ENCODE measurements around the gene E2F3. TPM values are rescaled to one million over a fixed set of nuclear protein-coding genes. Genes with fewer than 3 reads are reported as not detected.
"Not testable (repeated sequence)": the region's sequence is repeated elsewhere in the genome, so short reads cannot be mapped to it uniquely, and the experiment has no call there.

The E2F3 gene
- polyA plus RNA-seq, 6 donors from 2014 or later, result 0.94 to 3.4 (median 2.6) TPM

GRCh38 chr6:20465616-20466015, 63.9 kb downstream of the E2F3 start:
- ATAC-seq (ENCODE audit: low read depth in 2 of 2); H3K27me3 Mint-ChIP-seq; H3K27ac Mint-ChIP-seq: not testable (repeated sequence)

DNA sequence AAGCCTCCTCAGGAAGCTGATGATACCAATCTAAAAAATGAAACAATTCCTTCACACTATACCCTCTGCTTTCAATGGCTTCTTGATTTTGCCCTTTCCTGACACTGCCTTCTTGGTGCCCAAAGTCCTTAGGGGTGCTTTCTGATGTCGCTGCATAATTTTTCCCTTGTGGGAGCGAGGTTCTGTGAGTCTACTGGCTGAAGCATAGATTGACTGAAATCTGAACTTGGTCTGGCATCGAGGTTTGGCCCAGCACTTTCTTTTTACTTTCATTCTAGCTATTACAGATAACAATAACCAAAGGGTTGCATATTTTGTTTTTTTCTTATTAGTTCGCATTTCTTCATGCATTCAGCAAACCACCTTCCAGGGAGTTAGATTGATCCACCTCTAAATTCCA, 65.8 kb downstream of the E2F3 start:
- Mint-ChIP-seq H3K9me3 (peaks cover 0 to 8% (median 0%) of the 10 kb centered on the region in 7 donors), H3K27ac (peak overlapping the region in 1 of 6 donors; percentile 17), H3K27me3 (no peaks in the 10 kb centered on the region), H3K36me3 (peaks cover 6 to 16% of the 10 kb centered on the region in 2 donors), H3K4me3 (peak overlapping the region in 1 of 8 donors; percentile 50), H3K4me1 (peaks cover 15 to 29% (median 21%) of the 10 kb centered on the region in 3 donors)
- no peak for DNase-seq
- ATAC-seq (ENCODE audit: low read depth in 2 of 2), result no peak

More at GRCh38 chr6:20465616-20466015, 63.9 kb downstream of the E2F3 start:
- H3K4me3 Mint-ChIP-seq, DNase-seq, H3K9me3 Mint-ChIP-seq: not testable (repeated sequence)
- Mint-ChIP-seq H3K36me3 (peaks cover 6 to 22% of the 10 kb centered on the region in 2 donors), H3K4me1 (peaks cover 15 to 27% (median 24%) of the 10 kb centered on the region in 3 donors)

DNA sequence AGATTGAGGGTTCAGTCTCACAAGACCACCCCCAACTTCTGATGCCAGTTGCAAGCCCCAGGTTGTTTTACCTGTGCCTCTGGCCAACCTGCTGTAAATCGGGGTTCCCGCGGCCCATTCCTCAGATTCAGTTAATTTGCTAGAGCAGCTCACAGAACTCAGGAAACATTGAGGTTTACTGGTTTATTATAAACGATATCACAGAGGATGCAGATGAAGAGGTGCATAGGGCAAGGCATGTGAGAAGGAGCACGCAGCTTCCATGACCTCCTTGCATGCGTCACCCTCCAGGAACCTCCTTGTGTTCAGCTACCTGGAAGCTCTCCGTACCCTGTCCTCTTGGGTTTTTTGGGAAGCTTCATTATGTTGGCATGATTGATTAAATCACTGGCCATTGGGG, 66.5 kb downstream of the E2F3 start:
- DNase-seq (no peak), ATAC-seq (ENCODE audit: low read depth in 2 of 2) (no peak)
- Mint-ChIP-seq H3K4me1 (peaks cover 13 to 28% (median 21%) of the 10 kb centered on the region in 3 donors), H3K9me3 (peaks cover 0 to 8% (median 0%) of the 10 kb centered on the region in 7 donors), H3K27ac (peak overlapping the region in 2 of 6 donors; percentile 11 to 22), H3K4me3 (no peak overlapping the region), H3K27me3 (no peaks in the 10 kb centered on the region), H3K36me3 (peaks cover 6 to 16% of the 10 kb centered on the region in 2 donors)

GRCh38 chr6:20472748-20473147, 71.1 kb downstream of the E2F3 start:
- peaks cover 0 to 4% of the 10 kb centered on the region in 2 donors for H3K36me3 Mint-ChIP-seq
- DNase-seq (no peak), ATAC-seq (ENCODE audit: low read depth in 2 of 2) (no peak)
- no peaks in the 10 kb centered on the region for H3K9me3 Mint-ChIP-seq
- H3K4me1 Mint-ChIP-seq, result peaks cover 2 to 21% (median 17%) of the 10 kb centered on the region in 3 donors
- H3K27ac Mint-ChIP-seq, result no peak overlapping the region
- no peaks in the 10 kb centered on the region for H3K27me3 Mint-ChIP-seq
- no peak overlapping the region for H3K4me3 Mint-ChIP-seq

GRCh38 chr6:20473518-20473917, 71.8 kb downstream of the E2F3 start:
- Mint-ChIP-seq H3K9me3 (no peaks in the 10 kb centered on the region), H3K4me3 (no peak overlapping the region), H3K27ac (no peak overlapping the region), H3K4me1 (peaks cover 2 to 21% (median 17%) of the 10 kb centered on the region in 3 donors), H3K36me3 (peaks cover 0 to 4% of the 10 kb centered on the region in 2 donors), H3K27me3 (no peaks in the 10 kb centered on the region)
- ATAC-seq (ENCODE audit: low read depth in 2 of 2), result no peak
- no peak for DNase-seq

DNA sequence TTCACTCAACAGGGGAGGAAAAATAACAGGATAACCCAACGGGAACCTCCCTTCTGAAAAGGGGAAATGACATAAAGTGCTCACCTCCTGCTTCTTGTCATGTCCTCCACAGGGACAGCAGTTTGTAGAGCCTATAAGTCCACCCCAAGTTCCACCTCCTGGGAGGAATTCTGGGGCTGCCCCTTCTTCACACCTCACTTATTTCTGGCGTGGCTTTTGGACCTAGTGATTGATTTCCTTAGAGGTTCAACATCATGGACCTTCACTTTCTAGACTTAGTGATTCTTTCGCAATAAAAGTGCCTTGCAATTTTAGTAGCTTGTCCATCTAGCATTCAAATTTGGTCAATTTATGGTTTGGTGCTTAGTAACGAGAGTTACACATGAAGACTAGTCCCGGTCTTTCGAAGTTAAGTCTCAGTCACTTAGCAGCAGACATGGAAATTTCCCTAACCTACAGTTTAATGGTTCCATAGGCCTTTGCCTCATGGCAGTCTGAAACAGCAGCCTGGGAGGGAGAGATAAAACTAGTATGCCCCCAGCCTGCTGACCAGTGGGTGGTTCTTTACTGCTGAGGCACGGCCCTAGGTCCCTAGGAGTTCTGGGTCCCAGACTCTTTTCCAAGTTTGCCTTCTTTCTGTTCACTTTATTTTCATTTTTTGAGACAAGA, 73.3 kb downstream of the E2F3 start:
- Mint-ChIP-seq H3K27ac (no peak overlapping the region), H3K27me3 (no peaks in the 10 kb centered on the region), H3K4me1 (peaks cover 2 to 18% (median 11%) of the 10 kb centered on the region in 3 donors), H3K36me3 (peaks cover 0 to 2% of the 10 kb centered on the region in 2 donors), H3K9me3 (no peaks in the 10 kb centered on the region), H3K4me3 (no peak overlapping the region)
- DNase-seq, result no peak
- ATAC-seq (ENCODE audit: low read depth in 2 of 2), result no peak

DNA sequence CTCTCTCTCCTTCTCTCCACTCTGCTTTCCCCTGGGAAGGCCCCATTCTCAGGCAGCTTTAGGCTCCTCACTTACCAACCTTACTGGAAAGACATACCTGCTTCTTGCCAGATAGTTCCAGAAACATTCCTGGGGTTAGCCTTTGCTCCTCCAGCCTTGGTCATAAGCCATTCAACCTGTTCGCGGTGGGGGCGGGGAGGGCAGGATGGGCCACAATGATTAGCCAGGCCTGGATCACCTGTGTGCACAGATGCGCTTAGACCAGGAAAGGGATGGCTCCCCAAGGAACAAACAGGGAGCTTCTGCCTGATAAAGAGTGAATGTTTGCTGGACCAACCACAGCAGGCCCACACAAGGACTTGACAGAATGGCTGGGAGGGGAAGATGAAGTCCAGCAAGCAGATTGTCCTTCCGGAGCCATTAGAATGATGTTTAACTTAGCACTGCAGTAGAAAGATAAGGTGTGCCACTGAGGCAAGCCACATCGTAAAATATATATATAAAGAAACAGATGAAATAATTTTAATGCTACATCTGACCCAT, 74.9 kb downstream of the E2F3 start:
- Mint-ChIP-seq H3K9me3 (no peaks in the 10 kb centered on the region), H3K4me3 (no peak overlapping the region), H3K36me3 (peaks cover 0 to 6% of the 10 kb centered on the region in 2 donors), H3K27ac (no peak overlapping the region), H3K4me1 (peaks cover 2 to 16% (median 9%) of the 10 kb centered on the region in 3 donors), H3K27me3 (no peaks in the 10 kb centered on the region)
- DNase-seq, result no peak
- no peak for ATAC-seq (ENCODE audit: low read depth in 2 of 2)

- H3K9me3 Mint-ChIP-seq, result no peaks in the 10 kb centered on the region
- ATAC-seq (ENCODE audit: low read depth in 2 of 2) (no peak), DNase-seq (no peak)
- H3K36me3 Mint-ChIP-seq, result peaks cover 0 to 8% of the 10 kb centered on the region in 2 donors
- peaks cover 2 to 16% (median 4%) of the 10 kb centered on the region in 3 donors for H3K4me1 Mint-ChIP-seq
- H3K4me3 Mint-ChIP-seq, result no peak overlapping the region
- H3K27me3 Mint-ChIP-seq, result no peaks in the 10 kb centered on the region
- no peak overlapping the region for H3K27ac Mint-ChIP-seq
Measured at GRCh38 chr6:20477485-20477884, 75.8 kb downstream of the E2F3 start.

DNA sequence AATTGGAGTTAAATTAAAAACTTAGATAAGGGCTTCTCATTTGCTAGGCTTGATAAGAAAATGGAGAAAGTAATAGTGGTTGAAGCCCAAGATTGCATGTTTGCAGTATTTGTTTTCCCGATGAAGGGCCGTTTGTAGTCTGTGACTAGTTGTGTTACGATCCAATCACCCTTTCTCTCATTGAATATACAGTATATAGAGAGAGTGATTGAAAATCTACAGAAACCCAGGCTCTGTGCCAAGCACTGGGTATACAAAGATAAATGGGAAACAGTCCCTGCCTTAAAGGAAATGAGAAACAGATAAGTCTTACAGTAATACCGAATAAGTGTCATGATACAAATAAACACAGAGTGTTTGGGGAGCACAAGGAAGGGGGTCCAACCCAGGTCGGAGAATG, 77.4 kb downstream of the E2F3 start:
- ATAC-seq (ENCODE audit: low read depth in 2 of 2) (no peak), DNase-seq (no peak)
- Mint-ChIP-seq H3K9me3 (no peaks in the 10 kb centered on the region), H3K27ac (peak overlapping the region in 1 of 6 donors; percentile 86), H3K27me3 (no peaks in the 10 kb centered on the region), H3K36me3 (peaks cover 8 to 12% of the 10 kb centered on the region in 2 donors), H3K4me3 (no peak overlapping the region), H3K4me1 (peaks cover 2 to 12% (median 4%) of the 10 kb centered on the region in 3 donors)

- no peak overlapping the region for H3K4me3 Mint-ChIP-seq
- peaks cover 0 to 7% (median 0%) of the 10 kb centered on the region in 3 donors for H3K4me1 Mint-ChIP-seq
- H3K36me3 Mint-ChIP-seq, result peaks cover 8 to 16% of the 10 kb centered on the region in 2 donors
- ATAC-seq (ENCODE audit: low read depth in 2 of 2) (no peak), DNase-seq (no peak)
- no peak overlapping the region for H3K27ac Mint-ChIP-seq
- no peaks in the 10 kb centered on the region for H3K9me3 Mint-ChIP-seq
- H3K27me3 Mint-ChIP-seq, result no peaks in the 10 kb centered on the region
Measured at GRCh38 chr6:20479526-20479925, 77.8 kb downstream of the E2F3 start.

DNA sequence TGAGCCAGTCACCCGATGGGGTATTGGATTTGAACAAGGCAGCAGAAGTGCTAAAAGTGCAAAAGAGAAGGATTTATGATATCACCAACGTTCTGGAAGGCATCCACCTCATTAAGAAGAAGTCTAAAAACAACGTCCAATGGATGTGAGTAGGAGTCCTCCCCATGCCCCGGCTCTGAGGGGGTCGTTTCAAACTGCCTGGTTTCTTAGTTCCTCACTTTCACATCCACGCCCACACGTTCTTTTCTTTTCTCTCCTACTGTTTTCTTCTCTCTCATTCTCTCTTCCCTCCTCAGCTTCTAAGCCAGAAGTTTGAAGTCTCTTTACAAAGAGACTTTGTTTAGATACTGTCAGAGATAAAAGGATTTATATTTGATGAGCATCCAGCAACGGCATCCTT, 79.6 kb downstream of the E2F3 start:
- H3K27me3 Mint-ChIP-seq, result no peaks in the 10 kb centered on the region
- H3K27ac Mint-ChIP-seq, result peak overlapping the region in 1 of 6 donors; percentile 32
- no peaks in the 10 kb centered on the region for H3K9me3 Mint-ChIP-seq
- ATAC-seq (ENCODE audit: low read depth in 2 of 2) (no peak), DNase-seq (no peak)
- H3K4me3 Mint-ChIP-seq, result no peak overlapping the region
- H3K36me3 Mint-ChIP-seq, result peaks cover 8 to 16% of the 10 kb centered on the region in 2 donors
- no peaks in the 10 kb centered on the region for H3K4me1 Mint-ChIP-seq

GRCh38 chr6:20483887-20484497, 82.3 kb downstream of the E2F3 start:
- no peaks in the 10 kb centered on the region for H3K4me1 Mint-ChIP-seq
- DNase-seq (no peak), ATAC-seq (ENCODE audit: low read depth in 2 of 2) (no peak)
- peak overlapping the region in 1 of 6 donors; percentile 30 for H3K27ac Mint-ChIP-seq
- peaks cover 16 to 24% of the 10 kb centered on the region in 2 donors for H3K36me3 Mint-ChIP-seq
- H3K4me3 Mint-ChIP-seq, result no peak overlapping the region
- no peaks in the 10 kb centered on the region for H3K27me3 Mint-ChIP-seq
- no peaks in the 10 kb centered on the region for H3K9me3 Mint-ChIP-seq

DNA sequence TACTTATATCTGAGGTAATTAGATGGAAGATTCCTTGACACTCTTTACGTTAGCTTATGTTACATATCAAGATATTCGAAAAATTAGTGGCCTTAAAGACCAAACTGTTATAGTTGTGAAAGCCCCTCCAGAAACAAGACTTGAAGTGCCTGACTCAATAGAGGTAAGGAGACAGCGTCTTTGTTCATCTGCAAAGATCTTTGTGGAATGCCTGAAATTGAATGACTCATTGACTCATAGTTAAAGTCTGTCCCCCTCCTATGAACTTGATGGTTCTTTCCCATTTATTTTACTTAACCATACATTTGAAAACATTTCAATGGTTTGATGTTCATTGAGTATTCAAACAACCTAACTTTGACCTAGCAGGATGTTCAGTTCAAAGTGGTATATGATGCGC, 85.0 kb downstream of the E2F3 start:
- H3K36me3 Mint-ChIP-seq, result peaks cover 29 to 43% of the 10 kb centered on the region in 2 donors
- no peaks in the 10 kb centered on the region for H3K4me1 Mint-ChIP-seq
- DNase-seq (no peak), ATAC-seq (ENCODE audit: low read depth in 2 of 2) (no peak)
- no peak overlapping the region for H3K4me3 Mint-ChIP-seq
- H3K27me3 Mint-ChIP-seq, result no peaks in the 10 kb centered on the region
- peak overlapping the region in 1 of 6 donors; percentile 6 for H3K27ac Mint-ChIP-seq
- H3K9me3 Mint-ChIP-seq, result no peaks in the 10 kb centered on the region
